HepG2 (cell line): Measurements from ENCODE around the gene RSL1D1. TPM values are rescaled to one million over a fixed set of nuclear protein-coding genes. Genes with fewer than 3 reads are reported as not detected.

Source experiments
- CEBPG ChIP-seq: IDR thresholded peaks from 2 replicates; pipeline ENCODE4 v1.6.1; 2016
- FOXO1 ChIP-seq: sonication (generic); formaldehyde crosslinking; IDR thresholded peaks from 2 replicates; pipeline ENCODE4 v1.4.0; 2020; ENCODE audit warnings: missing genetic modification reagents
- HNRNPL ChIP-seq: fragments of 200-400 bp; formaldehyde crosslinking; IDR thresholded peaks from 2 replicates; pipeline ENCODE4 v1.6.1; 2017; ENCODE audit warnings: mild to moderate bottlenecking, low read depth, low read length
- IKZF4 ChIP-seq: sonication (generic); formaldehyde crosslinking; IDR thresholded peaks from 2 replicates; pipeline ENCODE4 v1.5.1; 2020; ENCODE audit warnings: borderline replicate concordance, mild to moderate bottlenecking, low read depth, missing genetic modification reagents; ENCODE audit errors: not compliant biosample characterization
- IRF9 ChIP-seq: sonication (generic); formaldehyde crosslinking; IDR thresholded peaks from 2 replicates; pipeline ENCODE4 v1.8.0; 2022; ENCODE audit warnings: missing genetic modification reagents, mild to moderate bottlenecking, borderline replicate concordance
- LCORL ChIP-seq, 2 experiments: fragments of 450-650 bp in 1 of 2; sonication (generic) in 1 of 2; formaldehyde crosslinking in 1 of 2; IDR thresholded peaks; 2 replicates each; pipeline versions ENCODE4 v1.5.0 to v1.6.1; 2017 to 2020; ENCODE audit warnings: antibody characterized with exemption in 1 of 2, missing genetic modification reagents in 1 of 2
- NKX3-1 ChIP-seq: sonication (generic); formaldehyde crosslinking; IDR thresholded peaks from 2 replicates; pipeline ENCODE4 v1.5.0; 2020; ENCODE audit warnings: missing genetic modification reagents
- NPAS2 ChIP-seq: sonication (generic); formaldehyde crosslinking; IDR thresholded peaks from 2 replicates; pipeline ENCODE4 v1.8.0; 2022; ENCODE audit warnings: mild to moderate bottlenecking, missing genetic modification reagents, borderline replicate concordance
- NR2C2 ChIP-seq: sonication (generic); formaldehyde crosslinking; IDR thresholded peaks from 2 replicates; pipeline ENCODE4 v1.4.0; 2020; ENCODE audit warnings: missing genetic modification reagents, mild to moderate bottlenecking, moderate library complexity, borderline replicate concordance
- NR2F1 ChIP-seq, 2 experiments: fragments of 450-650 bp in 1 of 2; formaldehyde crosslinking in 1 of 2; IDR thresholded peaks; 2 replicates each; pipeline versions ENCODE4 v1.5.0 to v1.6.1; 2016 to 2020; ENCODE audit warnings: mild to moderate bottlenecking in 1 of 2, missing compliant biosample characterization in 1 of 2, missing genetic modification reagents in 1 of 2, moderate library complexity in 1 of 2
- NR3C1 ChIP-seq: sonication (generic); formaldehyde crosslinking; IDR thresholded peaks from 2 replicates; pipeline ENCODE4 v1.4.0; 2020; ENCODE audit warnings: missing genetic modification reagents
- PATZ1 ChIP-seq: sonication (generic); formaldehyde crosslinking; IDR thresholded peaks from 2 replicates; pipeline ENCODE4 v1.4.0; 2020; ENCODE audit warnings: missing genetic modification reagents
- PRMT3 ChIP-seq: sonication (generic); formaldehyde crosslinking; IDR thresholded peaks from 2 replicates; pipeline ENCODE4 v1.8.1; 2022; ENCODE audit warnings: low read depth, mild to moderate bottlenecking, moderate library complexity, missing genetic modification reagents, borderline replicate concordance
- PRPF4 ChIP-seq: fragments of 200-400 bp; formaldehyde crosslinking; IDR thresholded peaks from 2 replicates; pipeline ENCODE4 v1.6.1; 2016; ENCODE audit warnings: low read length, low read depth; ENCODE audit not compliant: poor library complexity, severe bottlenecking
- SIX1 ChIP-seq: sonication (generic); formaldehyde crosslinking; IDR thresholded peaks from 2 replicates; pipeline ENCODE4 v1.4.0; 2020; ENCODE audit warnings: missing genetic modification reagents, borderline replicate concordance
- SMAD3 ChIP-seq: sonication (generic); formaldehyde crosslinking; IDR thresholded peaks from 2 replicates; pipeline ENCODE4 v1.4.0; 2020; ENCODE audit warnings: missing genetic modification reagents
- SMYD3 ChIP-seq: sonication (generic); formaldehyde crosslinking; IDR thresholded peaks from 2 replicates; pipeline ENCODE4 v1.8.1; 2023; ENCODE audit warnings: mild to moderate bottlenecking, missing genetic modification reagents
- SP4 ChIP-seq: sonication (generic); formaldehyde crosslinking; IDR thresholded peaks from 2 replicates; pipeline ENCODE4 v1.8.1; 2023; ENCODE audit warnings: mild to moderate bottlenecking, missing genetic modification reagents
- SPEN ChIP-seq: sonication (generic); formaldehyde crosslinking; IDR thresholded peaks from 2 replicates; pipeline ENCODE4 v1.5.1; 2020; ENCODE audit warnings: low read depth, mild to moderate bottlenecking, missing genetic modification reagents
- SRF ChIP-seq: IDR thresholded peaks from 2 replicates; pipeline ENCODE4 v1.6.1; 2011; ENCODE audit warnings: mild to moderate bottlenecking, low read depth, low read length, moderate library complexity
- TARDBP ChIP-seq: sonication (generic); formaldehyde crosslinking; IDR thresholded peaks from 2 replicates; pipeline ENCODE4 v1.8.0; 2022; ENCODE audit warnings: mild to moderate bottlenecking, missing genetic modification reagents
- TCF7L2 ChIP-seq: IDR thresholded peaks from 2 replicates; pipeline ENCODE4 v1.6.1; 2011; ENCODE audit warnings: mild to moderate bottlenecking, low read depth, low read length, moderate library complexity
- ZFAT ChIP-seq: sonication (generic); formaldehyde crosslinking; conservative IDR thresholded peaks from 2 replicates; pipeline ENCODE4 v1.8.1; 2023; ENCODE audit warnings: missing genetic modification reagents, inconsistent platforms
- ZFP36L1 ChIP-seq: sonication (generic); formaldehyde crosslinking; IDR thresholded peaks from 2 replicates; pipeline ENCODE4 v1.8.0; 2022; ENCODE audit warnings: mild to moderate bottlenecking, missing genetic modification reagents, moderate library complexity
- ZFP62 ChIP-seq: sonication (generic); formaldehyde crosslinking; IDR thresholded peaks from 2 replicates; pipeline ENCODE4 v1.4.0; 2020; ENCODE audit warnings: missing genetic modification reagents
- ZNF317 ChIP-seq: sonication (generic); formaldehyde crosslinking; IDR thresholded peaks from 2 replicates; pipeline ENCODE4 v1.5.0; 2020; ENCODE audit warnings: mild to moderate bottlenecking, missing genetic modification reagents
- ZSCAN30 ChIP-seq: sonication (generic); formaldehyde crosslinking; IDR thresholded peaks from 2 replicates; pipeline ENCODE4 v1.5.0; 2020; ENCODE audit warnings: mild to moderate bottlenecking, missing genetic modification reagents
- ZSCAN9 ChIP-seq: IDR thresholded peaks from 2 replicates; pipeline ENCODE4 v1.6.1; 2016; ENCODE audit warnings: borderline replicate concordance
- polyA plus RNA-seq, 8 experiments: library from polyadenylated mRNA; depleted of rRNA in 3 of 8; stranded (reverse) in 7 of 8; unstranded in 1 of 8; fragments of >200 nt; fragmentation: Illumina TruSeq in 4 of 8; extraction: Trizol in 4 of 8; gene quantifications; 2 replicates each; pipeline versions ENCODE4 v1.2.1 to v1.2.3, GENCODE V29; 2011 to 2016; ENCODE audit warnings: low read depth in 4 of 8, missing spikeins in 1 of 8, mixed read lengths in 1 of 8; ENCODE audit not compliant: insufficient read depth in 1 of 8
- total RNA-seq, 5 experiments: library from RNA; depleted of rRNA; stranded (reverse); fragments of >200 nt; fragmentation: Illumina TruSeq; extraction: Trizol; gene quantifications; 2 replicates each; pipeline ENCODE4 v1.2.3, GENCODE V29; 2016; ENCODE audit warnings: low read depth in 1 of 5

The RSL1D1 gene
- total and polyA plus RNA-seq, 2 of the 13 experiments (the other 11 are each of a cell fraction or from before 2014, with no cell fraction given) = 187 to 343 TPM

GRCh38 chr16:11796227-11797165, 54.8 kb downstream of the RSL1D1 start (continued):
- 0 out of 2 replicates have a peak, but pooled peaks have one; percentile 2 for TF ChIP-seq SRF
- TF ChIP-seq NR2C2 = no peak; the same call in 1 of the 2 replicates
- TF ChIP-seq IKZF4 (CRISPR knock-in tag) = no peak
- no peak for TF ChIP-seq FOXO1 (CRISPR knock-in tag)
- no peak for TF ChIP-seq SMAD3 (CRISPR knock-in tag)
- TF ChIP-seq TCF7L2 = no peak
- TF ChIP-seq NPAS2 (CRISPR knock-in tag) = no peak
- peak; percentile 81 for TF ChIP-seq ZSCAN30
- 0 out of 4 replicates have a peak, but pooled peaks of 1 of the 2 experiments have one; percentile 39 for TF ChIP-seq NR2F1 (CRISPR knock-in tag; IDR thresholded peaks at IDR 0.05)
- TF ChIP-seq NKX3-1 (CRISPR knock-in tag) = 0 out of 2 replicates have a peak, but pooled peaks have one; percentile 64
- TF ChIP-seq SIX1 (CRISPR knock-in tag) = no peak
- 0 out of 2 replicates have a peak, but pooled peaks have one; percentile 57 for TF ChIP-seq SMYD3 (CRISPR knock-in tag)
- TF ChIP-seq SPEN (CRISPR knock-in tag) = peak; percentile 77; the same call in 1 of the 2 replicates
- TF ChIP-seq IRF9 (CRISPR knock-in tag) = no peak
- TF ChIP-seq ZFP36L1 (CRISPR knock-in tag) = no peak
- TF ChIP-seq NR3C1 (CRISPR knock-in tag) = no peak
- no peak for TF ChIP-seq PRMT3
- peak; percentile 66 for TF ChIP-seq PRPF4
- peak; percentile 56 for TF ChIP-seq PATZ1
- no peak for TF ChIP-seq ZNF317
- no peak for TF ChIP-seq ZSCAN9 (CRISPR knock-in tag)
- no peak for TF ChIP-seq LCORL (IDR thresholded peaks at IDR 0.05)
- TF ChIP-seq LCORL (CRISPR knock-in tag; IDR thresholded peaks at IDR 0.05) = peak; percentile 98
- 0 out of 2 replicates have a peak, but pooled peaks have one; percentile 38 for TF ChIP-seq ZFAT (CRISPR knock-in tag)
- TF ChIP-seq SP4 (CRISPR knock-in tag) = no peak; the same call in 1 of the 2 replicates
- TF ChIP-seq HNRNPL = no peak
- TF ChIP-seq ZFP62 (CRISPR knock-in tag) = no peak
- 0 out of 2 replicates have a peak, but pooled peaks have one; percentile 9 for TF ChIP-seq CEBPG (CRISPR knock-in tag)
- no peak for TF ChIP-seq TARDBP (CRISPR knock-in tag)
